ENCODE measurements around the gene MAP3K13. TPM values are rescaled to one million over a fixed set of nuclear protein-coding genes. Genes with fewer than 3 reads are reported as not detected.

The MAP3K13 gene
- total and polyA plus RNA-seq, 9 donors: 14.5 to 40.5 (median 28.0) TPM

DNA sequence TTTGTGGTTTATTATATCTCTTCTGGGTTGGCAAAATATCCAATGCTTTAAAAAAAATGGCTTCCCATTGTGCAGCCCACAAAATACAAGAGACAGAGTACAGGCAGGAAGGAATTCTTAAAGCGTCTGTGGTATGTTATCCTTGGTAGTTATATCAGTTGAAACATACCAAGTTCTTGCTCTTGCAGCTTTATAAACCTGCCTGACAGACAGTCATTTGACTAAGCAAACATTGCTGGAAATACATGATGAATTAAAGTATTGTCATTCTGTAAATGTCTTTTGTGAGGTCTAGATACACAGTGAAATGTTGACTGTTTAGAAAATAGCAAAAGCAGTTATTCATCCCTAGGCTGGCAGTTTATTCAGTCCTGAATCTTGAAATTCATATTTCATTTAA is 44.8 kb upstream of the MAP3K13 start:
- H3K4me1 ChIP-seq (ENCODE audit: insufficient read depth): peaks cover 5% of the 10 kb centered on the region
- H3K36me3 ChIP-seq: no peaks in the 10 kb centered on the region
- H3K27me3 ChIP-seq: no peaks in the 10 kb centered on the region
- 5 to 21% (median 12%) methylated on average over 1 of the region's 1 CpG for WGBS, 3 donors
- H3K9me3 ChIP-seq: no peaks in the 10 kb centered on the region
- TF ChIP-seq POLR2A (IDR thresholded peaks at IDR 0.05): no peak
- no peak overlapping the region for H3K4me3 ChIP-seq
- DNase-seq: no peak
- no peak overlapping the region for H3K27ac ChIP-seq
- intact Hi-C loops (cut with DNase I): no loop called here

DNA sequence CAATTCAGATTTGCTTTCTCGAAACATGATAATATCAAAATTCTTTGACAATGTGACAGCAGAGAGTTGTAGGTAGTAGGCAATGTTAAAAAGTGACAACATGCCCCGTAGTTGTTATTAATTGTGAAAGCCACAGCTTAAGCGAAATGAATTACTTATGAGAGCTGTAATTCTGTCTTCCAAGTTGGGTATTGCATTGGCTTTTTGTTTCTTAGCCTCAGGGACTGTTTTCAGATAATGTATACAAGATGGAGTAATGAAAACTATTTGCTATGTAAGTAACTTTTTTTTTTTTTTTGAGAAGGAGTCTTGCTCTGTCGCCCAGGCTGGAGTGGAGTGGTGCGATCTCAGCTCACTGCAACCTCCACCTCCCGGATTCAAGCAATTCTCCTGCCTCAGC is 43.1 kb upstream of the MAP3K13 start:
- Histone ChIP-seq H3K4me3 (no peak overlapping the region), H3K27me3 (no peaks in the 10 kb centered on the region), H3K27ac (no peak overlapping the region), H3K4me1 (ENCODE audit: insufficient read depth) (peaks cover 1% of the 10 kb centered on the region), H3K9me3 (no peaks in the 10 kb centered on the region), H3K36me3 (no peaks in the 10 kb centered on the region)
- intact Hi-C loops (cut with DNase I): no loop called here
- DNase-seq: no peak
- TF ChIP-seq EP300 (IDR thresholded peaks at IDR 0.05): no peak
- TF ChIP-seq, protein P1, sequence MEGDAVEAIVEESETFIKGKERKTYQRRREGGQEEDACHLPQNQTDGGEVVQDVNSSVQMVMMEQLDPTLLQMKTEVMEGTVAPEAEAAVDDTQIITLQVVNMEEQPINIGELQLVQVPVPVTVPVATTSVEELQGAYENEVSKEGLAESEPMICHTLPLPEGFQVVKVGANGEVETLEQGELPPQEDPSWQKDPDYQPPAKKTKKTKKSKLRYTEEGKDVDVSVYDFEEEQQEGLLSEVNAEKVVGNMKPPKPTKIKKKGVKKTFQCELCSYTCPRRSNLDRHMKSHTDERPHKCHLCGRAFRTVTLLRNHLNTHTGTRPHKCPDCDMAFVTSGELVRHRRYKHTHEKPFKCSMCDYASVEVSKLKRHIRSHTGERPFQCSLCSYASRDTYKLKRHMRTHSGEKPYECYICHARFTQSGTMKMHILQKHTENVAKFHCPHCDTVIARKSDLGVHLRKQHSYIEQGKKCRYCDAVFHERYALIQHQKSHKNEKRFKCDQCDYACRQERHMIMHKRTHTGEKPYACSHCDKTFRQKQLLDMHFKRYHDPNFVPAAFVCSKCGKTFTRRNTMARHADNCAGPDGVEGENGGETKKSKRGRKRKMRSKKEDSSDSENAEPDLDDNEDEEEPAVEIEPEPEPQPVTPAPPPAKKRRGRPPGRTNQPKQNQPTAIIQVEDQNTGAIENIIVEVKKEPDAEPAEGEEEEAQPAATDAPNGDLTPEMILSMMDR (IDR thresholded peaks at IDR 0.05): no peak
- no peak for TF ChIP-seq POLR2A (IDR thresholded peaks at IDR 0.05)
- WGBS, 3 donors: 95 to 98% (median 97%) methylated on average over 6 of the region's 6 CpGs

DNA sequence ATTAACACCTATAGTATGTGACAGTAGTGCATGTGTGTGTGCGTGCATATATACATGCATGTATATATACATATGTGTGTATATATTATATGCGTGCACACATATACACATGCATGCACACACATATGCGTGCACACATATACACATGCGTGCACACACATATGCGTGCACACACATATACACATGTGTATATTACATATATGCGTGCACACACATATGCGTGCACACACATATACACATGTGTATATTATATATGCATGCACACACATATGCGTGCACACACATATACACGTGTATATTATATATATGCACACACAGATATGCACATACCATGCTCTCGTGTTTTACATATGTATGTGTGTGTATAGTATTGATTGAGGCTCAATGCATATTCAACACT is 42.0 kb upstream of the MAP3K13 start:
- TF ChIP-seq, protein P1 (IDR thresholded peaks at IDR 0.05): no peak
- TF ChIP-seq EP300 (IDR thresholded peaks at IDR 0.05): no peak
- no peak for TF ChIP-seq POLR2A (IDR thresholded peaks at IDR 0.05)
- no peaks in the 10 kb centered on the region for H3K27me3 ChIP-seq
- H3K27ac ChIP-seq: no peak overlapping the region
- no peak overlapping the region for H3K4me3 ChIP-seq
- peaks cover 1% of the 10 kb centered on the region for H3K4me1 ChIP-seq (ENCODE audit: insufficient read depth)
- intact Hi-C loops (cut with DNase I): no loop called here
- H3K36me3 ChIP-seq: no peaks in the 10 kb centered on the region
- no peaks in the 10 kb centered on the region for H3K9me3 ChIP-seq
- DNase-seq: no peak
- 94 to 95% (median 95%) methylated on average over 10 of the region's 10 CpGs for WGBS, 3 donors

DNA sequence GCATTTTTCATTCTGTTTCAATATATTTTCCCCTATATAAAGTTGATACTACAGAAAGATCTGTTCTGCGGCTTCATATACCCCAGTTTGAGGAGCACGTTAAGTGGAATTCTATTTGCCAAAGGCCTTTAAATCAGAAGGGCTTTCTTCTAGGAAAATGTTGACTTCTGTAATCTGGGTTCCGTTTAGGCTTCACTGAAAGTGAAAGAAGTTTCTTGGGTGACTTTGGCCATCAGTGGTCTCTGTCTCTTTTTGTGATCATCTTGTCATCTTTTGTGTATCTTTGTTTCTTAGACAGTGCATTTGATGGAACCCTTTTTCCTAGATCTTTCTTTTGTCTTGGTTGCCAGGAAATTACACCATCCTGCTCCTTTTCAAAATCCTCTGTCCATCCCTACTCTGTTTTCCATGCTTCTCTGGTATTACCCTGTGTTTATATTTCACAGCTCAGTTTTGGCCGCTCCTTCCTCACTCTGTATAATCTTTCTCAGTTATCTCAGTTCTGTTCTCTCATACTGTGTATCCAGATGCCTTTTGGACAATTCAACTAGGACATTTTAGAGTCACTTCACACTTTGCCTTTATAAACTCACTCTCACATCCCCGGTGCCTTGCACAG is 40.7 kb upstream of the MAP3K13 start:
- Histone ChIP-seq H3K27ac (no peak overlapping the region), H3K27me3 (no peaks in the 10 kb centered on the region), H3K36me3 (no peaks in the 10 kb centered on the region), H3K9me3 (no peaks in the 10 kb centered on the region), H3K4me3 (no peak overlapping the region), H3K4me1 (ENCODE audit: insufficient read depth) (no peaks in the 10 kb centered on the region)
- TF ChIP-seq POLR2A (IDR thresholded peaks at IDR 0.05) (no peak), EP300 (IDR thresholded peaks at IDR 0.05) (no peak)
- TF ChIP-seq, protein P1 (IDR thresholded peaks at IDR 0.05): no peak
- no peak for DNase-seq
- intact Hi-C loops (cut with DNase I): no loop called here
- WGBS, 3 donors: 90 to 95% (median 93%) methylated on average over 5 of the region's 5 CpGs

DNA sequence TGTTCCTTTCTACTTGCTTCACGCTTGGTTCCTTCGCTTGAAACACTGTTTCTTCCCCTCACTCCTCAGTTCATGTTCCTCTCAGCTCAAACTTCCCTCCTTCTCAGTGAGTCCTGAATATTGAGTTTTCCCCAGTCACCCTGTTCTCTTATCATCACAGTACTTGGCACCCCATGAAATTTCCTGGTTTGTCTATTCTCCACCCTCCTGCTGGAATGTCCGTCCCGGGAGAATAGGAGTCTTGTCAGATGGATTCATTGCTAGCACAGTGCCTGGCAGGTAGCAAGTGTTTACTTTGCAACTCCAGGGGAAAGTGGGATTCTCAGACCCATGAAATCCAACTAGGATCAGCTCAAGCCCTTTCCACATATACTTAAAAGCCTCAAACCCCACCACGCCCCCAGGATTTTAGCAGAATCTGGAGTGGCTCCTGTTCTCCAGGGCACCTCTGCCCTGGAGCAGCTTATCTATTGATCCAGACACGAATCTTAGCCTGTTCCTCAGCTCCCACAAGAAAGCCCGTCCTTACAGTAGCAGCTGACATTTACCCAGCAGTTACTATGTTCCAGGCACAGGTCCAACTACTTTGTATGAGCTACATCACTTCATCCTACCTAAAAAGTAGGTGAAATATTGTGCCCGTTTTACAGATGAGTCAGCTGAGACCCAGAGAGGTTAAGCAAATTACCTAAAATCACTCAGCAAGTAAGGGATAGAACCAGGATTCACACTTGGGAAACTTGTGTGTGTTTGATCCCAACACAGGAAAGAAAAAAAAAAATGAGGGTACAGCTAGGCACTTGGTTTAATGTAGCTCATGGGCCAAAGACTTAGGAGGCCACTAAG is 36.8 kb upstream of the MAP3K13 start:
- no peak overlapping the region for H3K4me3 ChIP-seq
- no peaks in the 10 kb centered on the region for H3K27me3 ChIP-seq
- WGBS, 3 donors: 84 to 87% (median 86%) methylated on average over 8 of the region's 8 CpGs
- no peaks in the 10 kb centered on the region for H3K36me3 ChIP-seq
- no peak for DNase-seq
- no peak for TF ChIP-seq EP300 (IDR thresholded peaks at IDR 0.05)
- no peak for TF ChIP-seq POLR2A (IDR thresholded peaks at IDR 0.05)
- TF ChIP-seq, protein P1 (IDR thresholded peaks at IDR 0.05): no peak
- H3K27ac ChIP-seq: no peak overlapping the region
- H3K9me3 ChIP-seq: no peaks in the 10 kb centered on the region
- intact Hi-C loops (cut with DNase I): no loop called here
- no peaks in the 10 kb centered on the region for H3K4me1 ChIP-seq (ENCODE audit: insufficient read depth)

Measured in ovary (tissue), 9 donors.